ENCODE measurements around the gene NLGN2.

The NLGN2 gene

DNA sequence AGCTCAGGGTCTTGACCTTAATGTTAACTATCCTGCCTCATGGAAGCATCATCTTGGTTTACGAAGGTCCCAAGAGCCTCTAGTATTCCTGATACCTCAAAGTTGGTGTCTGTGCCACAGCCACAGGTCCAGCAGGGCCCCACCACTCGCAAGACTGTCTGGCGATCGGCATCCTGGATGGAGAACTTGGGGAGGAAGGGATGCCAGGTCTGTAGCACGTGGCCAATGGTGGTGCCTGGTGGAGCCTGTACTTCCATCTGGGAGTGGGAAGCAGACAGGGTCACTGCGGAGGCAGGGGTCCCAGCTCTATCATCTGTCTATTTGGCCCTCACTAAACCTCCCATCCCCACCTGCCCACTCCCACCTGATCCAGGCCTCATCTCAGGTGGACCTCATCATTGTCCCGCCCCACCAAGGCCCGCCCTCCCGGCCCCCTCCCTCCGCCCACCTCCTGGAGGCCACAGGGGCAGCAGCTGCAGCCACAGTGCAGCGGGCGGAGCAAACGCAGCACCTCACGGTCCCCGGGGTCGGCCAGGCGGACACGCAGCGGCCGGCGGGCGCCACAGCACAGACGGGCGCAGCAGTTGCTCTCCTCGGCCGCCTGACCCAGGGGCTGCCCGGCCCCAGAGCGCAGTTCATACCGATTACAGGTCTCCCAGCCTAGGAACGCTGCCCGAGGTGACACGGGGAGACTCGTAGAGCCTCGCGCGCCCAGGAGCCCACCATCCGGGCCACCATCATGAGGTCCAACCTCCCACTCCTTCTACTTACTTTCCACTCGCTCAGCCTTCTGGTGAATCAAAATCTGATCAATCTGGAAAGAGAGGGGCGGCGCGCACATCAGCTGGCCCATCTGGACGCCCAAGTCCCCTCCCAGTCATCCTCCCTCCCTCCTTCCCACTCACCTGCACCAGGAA, 14.7 kb upstream of the NLGN2 start:
- no peak overlapping the region for H2AFZ ChIP-seq (ENCODE audit: low read length)
- H3K9ac ChIP-seq (ENCODE audit: low read length), result peak overlapping the region; percentile 61; the same call in 1 of the 2 replicates
- peak overlapping the region; percentile 80 for H3K4me2 ChIP-seq (ENCODE audit: low read length)
- TF ChIP-seq EZH2 (IDR thresholded peaks at IDR 0.05; ENCODE audit: borderline replicate concordance, low read length), result no peak
- TF ChIP-seq, protein P1, sequence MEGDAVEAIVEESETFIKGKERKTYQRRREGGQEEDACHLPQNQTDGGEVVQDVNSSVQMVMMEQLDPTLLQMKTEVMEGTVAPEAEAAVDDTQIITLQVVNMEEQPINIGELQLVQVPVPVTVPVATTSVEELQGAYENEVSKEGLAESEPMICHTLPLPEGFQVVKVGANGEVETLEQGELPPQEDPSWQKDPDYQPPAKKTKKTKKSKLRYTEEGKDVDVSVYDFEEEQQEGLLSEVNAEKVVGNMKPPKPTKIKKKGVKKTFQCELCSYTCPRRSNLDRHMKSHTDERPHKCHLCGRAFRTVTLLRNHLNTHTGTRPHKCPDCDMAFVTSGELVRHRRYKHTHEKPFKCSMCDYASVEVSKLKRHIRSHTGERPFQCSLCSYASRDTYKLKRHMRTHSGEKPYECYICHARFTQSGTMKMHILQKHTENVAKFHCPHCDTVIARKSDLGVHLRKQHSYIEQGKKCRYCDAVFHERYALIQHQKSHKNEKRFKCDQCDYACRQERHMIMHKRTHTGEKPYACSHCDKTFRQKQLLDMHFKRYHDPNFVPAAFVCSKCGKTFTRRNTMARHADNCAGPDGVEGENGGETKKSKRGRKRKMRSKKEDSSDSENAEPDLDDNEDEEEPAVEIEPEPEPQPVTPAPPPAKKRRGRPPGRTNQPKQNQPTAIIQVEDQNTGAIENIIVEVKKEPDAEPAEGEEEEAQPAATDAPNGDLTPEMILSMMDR (IDR thresholded peaks at IDR 0.05; ENCODE audit: low read length), result no peak
- no peaks in the 10 kb centered on the region for H3K9me3 ChIP-seq (ENCODE audit: low read length)
- no peaks in the 10 kb centered on the region for H4K20me1 ChIP-seq (ENCODE audit: insufficient read depth, low read length)
- H3K9me2 ChIP-seq (ENCODE audit: low read depth, low read length), result no peaks in the 10 kb centered on the region
- peaks cover 15% of the 10 kb centered on the region for H3K4me1 ChIP-seq (ENCODE audit: insufficient read depth, low read length, severe bottlenecking)
- H3K27me3 ChIP-seq (ENCODE audit: insufficient read depth, low read length), result no peaks in the 10 kb centered on the region
- peaks cover under 1% of the 10 kb centered on the region; the same call in 1 of the 2 replicates for H3K36me3 ChIP-seq (ENCODE audit: insufficient read depth, low read length)
- H3K4me3 ChIP-seq (ENCODE audit: low read depth, low read length, poor library complexity, severe bottlenecking), result peak overlapping the region; percentile 70
- no peak overlapping the region for H3K27ac ChIP-seq (ENCODE audit: low read depth, low read length, poor library complexity, severe bottlenecking)
- H3K79me2 ChIP-seq (ENCODE audit: insufficient read depth, low read length), result no peaks in the 10 kb centered on the region
- H3F3A ChIP-seq (ENCODE audit: insufficient read depth, low read length), result no peaks in the 10 kb centered on the region

DNA sequence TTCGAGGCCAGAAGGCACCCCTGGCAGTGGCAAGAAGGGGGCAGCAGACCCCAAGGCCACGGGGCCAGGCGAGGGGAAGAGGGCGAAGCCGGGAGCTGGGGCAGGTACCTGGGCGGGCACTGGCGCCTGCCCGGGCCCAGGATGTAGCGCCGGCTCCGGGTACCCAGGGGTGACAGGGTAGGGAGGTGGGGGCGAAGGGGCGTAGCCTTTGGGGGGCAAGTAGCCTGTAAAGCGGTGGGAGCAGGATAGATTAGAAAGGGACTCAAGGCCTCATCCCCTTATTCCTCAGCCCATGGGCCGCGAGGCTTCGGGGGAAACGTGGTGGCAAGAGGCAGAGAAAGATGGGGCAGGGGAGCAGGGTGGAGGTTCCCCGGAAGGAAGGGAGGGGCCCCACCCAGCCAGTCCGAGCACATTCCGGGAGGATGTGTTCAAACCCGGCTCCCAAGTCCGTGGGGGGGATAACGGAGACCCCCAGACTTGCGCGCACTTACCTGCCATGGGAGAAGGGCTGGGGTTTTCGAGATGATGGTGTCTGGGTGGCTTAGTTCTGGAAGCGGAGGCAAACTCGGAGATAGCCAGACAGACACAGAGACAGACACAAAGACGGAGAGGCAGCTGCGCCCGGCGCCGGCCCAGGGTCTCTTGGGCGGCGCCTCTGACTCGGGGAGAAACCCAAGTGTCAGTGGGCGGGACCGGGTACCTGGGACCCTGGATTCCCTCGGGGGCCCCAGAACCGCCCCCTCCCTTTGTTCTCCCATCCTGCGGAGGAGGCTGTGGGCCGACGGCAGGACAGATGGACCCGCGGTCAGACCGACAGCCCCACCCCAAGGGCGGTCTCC, 13.8 kb upstream of the NLGN2 start:
- Histone ChIP-seq H3K9ac (ENCODE audit: low read length) (peak overlapping the region; percentile 61), H3K36me3 (ENCODE audit: insufficient read depth, low read length) (no peaks in the 10 kb centered on the region; the same call in 1 of the 2 replicates), H3K4me3 (ENCODE audit: low read depth, low read length, poor library complexity, severe bottlenecking) (peak overlapping the region; percentile 70), H3K9me3 (ENCODE audit: low read length) (no peaks in the 10 kb centered on the region), H3K9me2 (ENCODE audit: low read depth, low read length) (no peaks in the 10 kb centered on the region), H2AFZ (ENCODE audit: low read length) (no peak overlapping the region), H3F3A (ENCODE audit: insufficient read depth, low read length) (no peaks in the 10 kb centered on the region), H3K27me3 (ENCODE audit: insufficient read depth, low read length) (no peaks in the 10 kb centered on the region), H3K79me2 (ENCODE audit: insufficient read depth, low read length) (no peaks in the 10 kb centered on the region), H3K4me1 (ENCODE audit: insufficient read depth, low read length, severe bottlenecking) (peaks cover 15% of the 10 kb centered on the region), H3K4me2 (ENCODE audit: low read length) (peak overlapping the region; percentile 80), H4K20me1 (ENCODE audit: insufficient read depth, low read length) (no peaks in the 10 kb centered on the region), H3K27ac (ENCODE audit: low read depth, low read length, poor library complexity, severe bottlenecking) (no peak overlapping the region)
- TF ChIP-seq, protein P1 (IDR thresholded peaks at IDR 0.05; ENCODE audit: low read length), result no peak
- no peak for TF ChIP-seq EZH2 (IDR thresholded peaks at IDR 0.05; ENCODE audit: borderline replicate concordance, low read length)

GRCh38 chr17:7394452-7395191, 13.0 kb upstream of the NLGN2 start, which contains the start of gene PLSCR3:
Gene PLSCR3 (minus strand): TSS chr17:7394525. CDS start chr17:7394110, 415 bp downstream.
- no peaks in the 10 kb centered on the region; the same call in 1 of the 2 replicates for H3K36me3 ChIP-seq (ENCODE audit: insufficient read depth, low read length)
- no peaks in the 10 kb centered on the region for H3K79me2 ChIP-seq (ENCODE audit: insufficient read depth, low read length)
- H3K9me3 ChIP-seq (ENCODE audit: low read length), result no peaks in the 10 kb centered on the region
- H3K4me3 ChIP-seq (ENCODE audit: low read depth, low read length, poor library complexity, severe bottlenecking), result peak within 1 kb of the TSS; percentile 70
- no peaks in the 10 kb centered on the region for H3K9me2 ChIP-seq (ENCODE audit: low read depth, low read length)
- H2AFZ ChIP-seq (ENCODE audit: low read length), result no peak within 1 kb of the TSS
- H4K20me1 ChIP-seq (ENCODE audit: insufficient read depth, low read length), result no peaks in the 10 kb centered on the region
- peak within 1 kb of the TSS; percentile 80 for H3K4me2 ChIP-seq (ENCODE audit: low read length)
- peak within 1 kb of the TSS; percentile 61 for H3K9ac ChIP-seq (ENCODE audit: low read length)
- TF ChIP-seq EZH2 (IDR thresholded peaks at IDR 0.05; ENCODE audit: borderline replicate concordance, low read length), result no peak
- TF ChIP-seq, protein P1 (IDR thresholded peaks at IDR 0.05; ENCODE audit: low read length), result peak; percentile 33
- H3K27me3 ChIP-seq (ENCODE audit: insufficient read depth, low read length), result no peaks in the 10 kb centered on the region
- H3K4me1 ChIP-seq (ENCODE audit: insufficient read depth, low read length, severe bottlenecking), result peaks cover 15% of the 10 kb centered on the region
- no peaks in the 10 kb centered on the region for H3F3A ChIP-seq (ENCODE audit: insufficient read depth, low read length)
- H3K27ac ChIP-seq (ENCODE audit: low read depth, low read length, poor library complexity, severe bottlenecking), result no peak within 1 kb of the TSS

All from OCI-LY1 (cell line).